Activated naive CD8-positive, alpha-beta T cell treated with anti-CD3 and anti-CD28 coated beads, Interleukin-2, amount 50 U/mL, for 24 hours (primary cell): ENCODE measurements around the gene AP5Z1.

Experiments used
- ATAC-seq: fragments of 150-1000 bp; cut with Tn5 transposase; one replicate; pipeline ENCODE4 v1.10.0; 2021
- DNase-seq: peaks from one replicate; pipeline ENCODE4 v3.0.0; 2021
- H3K27ac Mint-ChIP-seq: one replicate; pipeline ENCODE4 v1.8.0; 2021; ENCODE audit warnings: mild to moderate bottlenecking, mixed read lengths
- H3K27me3 Mint-ChIP-seq: one replicate; pipeline ENCODE4 v1.8.0; 2021; ENCODE audit warnings: mixed read lengths
- H3K36me3 Mint-ChIP-seq: one replicate; pipeline ENCODE4 v1.8.0; 2021; ENCODE audit warnings: low read depth, mixed read lengths
- H3K4me1 Mint-ChIP-seq: one replicate; pipeline ENCODE4 v1.8.0; 2021; ENCODE audit warnings: mixed read lengths
- H3K4me3 Mint-ChIP-seq: one replicate; pipeline ENCODE4 v1.8.0; 2021; ENCODE audit warnings: mild to moderate bottlenecking, moderate library complexity, mixed read lengths
- H3K9me3 Mint-ChIP-seq: one replicate; pipeline ENCODE4 v1.8.0; 2021; ENCODE audit warnings: mixed read lengths

AP5Z1 gene

DNA sequence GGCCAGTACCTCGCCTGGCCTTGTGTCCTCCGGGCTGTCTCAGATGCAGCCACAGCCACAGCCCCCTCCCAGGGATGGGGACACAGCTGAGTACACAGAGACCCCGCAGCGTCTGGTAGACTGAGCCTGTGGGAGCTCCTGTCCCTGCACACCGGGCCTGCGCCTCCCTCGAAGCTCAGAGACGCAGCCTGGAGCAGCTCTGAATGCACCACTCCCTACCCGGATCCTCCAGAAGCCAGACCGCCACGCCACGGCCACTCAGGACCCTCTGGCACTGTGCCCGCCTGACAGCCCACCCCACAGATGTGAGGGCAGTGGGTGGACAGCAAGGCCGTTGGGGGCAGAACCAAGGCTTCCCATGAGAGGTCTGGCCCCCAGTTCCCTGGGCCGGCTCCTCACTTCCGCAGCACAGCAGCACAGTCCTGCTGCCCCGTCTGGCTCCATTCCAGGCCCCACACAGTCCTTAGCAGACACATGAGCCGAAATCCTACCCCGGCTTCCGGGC lies 45.6 kb downstream of the AP5Z1 start:
- Mint-ChIP-seq H3K27ac (no peak overlapping the region), H3K36me3 (no peaks in the 10 kb centered on the region), H3K9me3 (no peaks in the 10 kb centered on the region), H3K4me1 (no peaks in the 10 kb centered on the region), H3K4me3 (no peak overlapping the region), H3K27me3 (peaks cover 4% of the 10 kb centered on the region)
- DNase-seq (no peak), ATAC-seq (no peak)

DNA sequence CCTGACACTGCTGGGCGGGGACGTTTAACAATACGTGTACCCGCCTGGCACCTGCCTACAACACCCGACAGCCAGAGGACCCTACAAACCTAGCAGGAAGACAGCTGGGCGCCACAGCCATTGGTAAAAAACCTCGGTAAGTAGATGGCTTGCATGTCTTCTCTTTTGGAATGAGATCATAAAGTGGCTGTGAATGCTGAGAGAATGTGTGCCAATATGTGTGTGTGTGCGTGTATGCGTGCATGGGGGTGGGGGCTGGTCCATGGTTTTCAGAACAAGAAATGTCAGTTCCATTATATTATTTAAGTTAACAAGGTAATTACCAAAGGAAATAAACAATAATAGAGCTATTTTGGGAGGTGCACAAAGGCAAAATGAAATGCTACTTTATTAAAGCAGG lies 47.3 kb downstream of the AP5Z1 start:
- Mint-ChIP-seq H3K4me1 (no peaks in the 10 kb centered on the region), H3K36me3 (no peaks in the 10 kb centered on the region), H3K27ac (no peak overlapping the region), H3K9me3 (no peaks in the 10 kb centered on the region), H3K4me3 (no peak overlapping the region), H3K27me3 (peaks cover 4% of the 10 kb centered on the region)
- DNase-seq (no peak), ATAC-seq (no peak)

DNA sequence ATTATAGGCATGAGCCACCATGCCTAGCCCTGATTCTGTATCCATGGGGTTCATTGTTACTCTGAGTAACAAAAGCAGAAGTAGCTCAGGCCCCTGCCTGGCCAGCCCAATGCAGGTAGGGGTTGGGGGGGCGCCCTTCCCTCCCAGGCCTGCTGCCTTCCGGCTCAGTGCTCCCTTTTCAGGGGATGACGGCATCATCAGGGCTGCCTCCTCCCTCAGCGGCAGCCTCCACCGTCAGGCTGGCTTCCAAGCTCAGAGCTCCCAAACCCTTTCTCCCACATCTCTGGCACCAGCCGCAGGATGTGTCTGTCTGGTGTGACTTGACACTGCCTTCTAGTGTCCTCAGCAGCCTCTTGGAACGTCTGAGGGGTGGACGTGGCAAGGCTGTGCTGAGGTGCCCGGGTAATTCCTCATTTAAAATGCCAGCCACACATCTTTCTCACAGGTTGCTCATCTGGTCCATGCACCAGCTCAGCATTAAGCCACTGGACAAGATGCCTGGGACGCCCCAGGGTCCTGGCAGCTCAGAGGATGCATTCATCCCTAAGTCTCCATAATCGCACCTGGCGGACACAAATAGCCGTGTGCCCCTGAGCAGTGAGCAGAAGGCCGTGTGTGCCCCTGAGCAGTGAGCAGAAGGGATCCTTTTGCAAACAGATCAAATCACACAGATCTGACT lies 48.2 kb downstream of the AP5Z1 start:
- DNase-seq (no peak), ATAC-seq (no peak)
- Mint-ChIP-seq H3K4me1 (no peaks in the 10 kb centered on the region), H3K36me3 (no peaks in the 10 kb centered on the region), H3K27me3 (peaks cover 4% of the 10 kb centered on the region), H3K4me3 (no peak overlapping the region), H3K27ac (no peak overlapping the region), H3K9me3 (no peaks in the 10 kb centered on the region)

DNA sequence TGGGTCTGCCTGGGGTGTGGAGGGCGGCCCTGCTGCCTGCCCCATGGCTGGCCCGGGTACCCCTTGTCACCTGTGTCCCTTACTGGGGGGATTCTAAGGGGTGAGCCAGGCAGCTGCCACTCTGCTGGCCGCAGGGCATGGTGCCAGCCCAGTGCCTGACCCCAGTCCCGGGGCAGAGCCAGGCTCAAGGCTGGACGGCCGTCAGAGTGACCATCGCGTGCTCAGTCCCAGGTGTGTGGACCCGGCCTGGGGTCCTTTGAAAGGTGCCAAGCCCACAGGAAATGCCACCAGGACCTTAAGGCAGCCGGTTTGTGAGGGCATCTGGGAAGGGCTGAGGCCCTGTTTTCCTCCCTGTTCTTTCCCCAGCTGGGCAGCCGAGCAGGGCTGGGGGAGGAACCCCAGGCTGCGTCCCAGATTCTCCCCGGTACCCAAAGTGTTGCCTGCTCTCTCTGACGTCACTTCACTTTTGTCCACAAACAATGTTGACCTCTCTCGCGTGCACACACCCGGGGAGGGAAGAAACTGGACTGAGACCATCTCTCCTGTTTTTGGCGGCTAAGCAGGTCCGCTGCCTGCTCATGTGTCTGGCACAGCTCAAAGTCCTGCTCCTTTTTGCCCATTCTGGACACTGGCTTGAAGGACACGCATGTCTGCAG lies 48.8 kb downstream of the AP5Z1 start:
- DNase-seq: no peak
- peaks cover 4% of the 10 kb centered on the region for H3K27me3 Mint-ChIP-seq
- H3K4me3 Mint-ChIP-seq: no peak overlapping the region
- H3K9me3 Mint-ChIP-seq: no peaks in the 10 kb centered on the region
- no peaks in the 10 kb centered on the region for H3K4me1 Mint-ChIP-seq
- H3K27ac Mint-ChIP-seq: no peak overlapping the region
- no peaks in the 10 kb centered on the region for H3K36me3 Mint-ChIP-seq
- no peak for ATAC-seq

DNA sequence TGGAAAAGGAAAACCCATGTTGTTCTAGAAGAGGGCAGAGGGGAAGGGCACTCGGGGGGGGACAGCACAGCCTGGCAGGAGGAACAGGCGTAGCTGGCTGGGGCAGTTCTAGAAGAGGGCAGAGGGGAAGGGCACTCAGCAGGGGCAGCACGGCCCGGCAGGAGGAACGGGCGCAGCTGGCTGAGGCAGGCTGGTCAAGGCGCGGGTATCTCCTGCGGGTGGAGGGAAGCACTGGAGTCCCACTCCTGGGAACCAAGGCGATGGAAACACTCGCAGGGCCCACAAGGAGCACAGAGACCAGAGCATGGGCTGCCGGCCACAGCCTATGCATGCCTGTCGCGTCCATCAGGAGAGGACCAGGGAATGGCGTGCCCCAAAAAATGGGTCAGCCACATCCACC lies 49.7 kb downstream of the AP5Z1 start:
- H3K4me3 Mint-ChIP-seq: no peak overlapping the region
- DNase-seq (no peak), ATAC-seq (no peak)
- H3K27ac Mint-ChIP-seq: no peak overlapping the region
- H3K36me3 Mint-ChIP-seq: no peaks in the 10 kb centered on the region
- no peaks in the 10 kb centered on the region for H3K9me3 Mint-ChIP-seq
- peaks cover 4% of the 10 kb centered on the region for H3K27me3 Mint-ChIP-seq
- no peaks in the 10 kb centered on the region for H3K4me1 Mint-ChIP-seq

DNA sequence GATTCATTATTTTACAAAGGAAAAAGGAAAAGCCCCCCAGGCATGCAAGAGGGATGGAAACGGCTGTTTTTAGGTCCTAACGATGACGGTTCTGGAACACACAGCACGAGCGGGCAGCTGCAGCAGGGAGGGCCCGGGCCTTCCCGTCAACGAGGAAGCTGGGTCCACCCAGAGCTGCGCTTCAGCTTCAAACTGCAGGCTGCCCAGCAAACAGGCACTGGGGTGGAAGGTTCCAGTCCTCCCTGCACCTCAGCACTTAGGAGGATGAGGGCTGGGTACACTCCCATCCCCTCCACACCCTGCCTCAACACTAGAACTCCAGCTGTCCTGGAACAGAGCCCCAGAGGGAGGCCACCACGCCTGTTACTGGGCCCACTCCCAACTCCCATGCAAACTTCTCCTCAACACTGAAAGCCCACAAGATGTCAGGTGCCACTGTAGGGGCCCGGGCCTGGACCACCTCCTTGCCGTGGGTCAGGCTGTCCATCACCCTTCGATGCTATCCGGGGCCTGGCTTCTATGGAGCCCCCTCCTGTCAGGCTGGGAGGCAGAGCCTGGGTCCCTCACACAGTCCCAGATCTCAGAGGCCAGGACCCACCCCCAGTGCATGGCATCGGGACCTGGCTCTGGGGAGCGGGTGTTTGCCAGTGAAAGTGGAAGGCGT lies 53.4 kb downstream of the AP5Z1 start:
- Mint-ChIP-seq H3K36me3 (no peaks in the 10 kb centered on the region), H3K27ac (no peak overlapping the region), H3K4me3 (no peak overlapping the region), H3K4me1 (peaks cover 2% of the 10 kb centered on the region), H3K9me3 (no peaks in the 10 kb centered on the region), H3K27me3 (peaks cover 1% of the 10 kb centered on the region)
- ATAC-seq (no peak), DNase-seq (no peak)

DNA sequence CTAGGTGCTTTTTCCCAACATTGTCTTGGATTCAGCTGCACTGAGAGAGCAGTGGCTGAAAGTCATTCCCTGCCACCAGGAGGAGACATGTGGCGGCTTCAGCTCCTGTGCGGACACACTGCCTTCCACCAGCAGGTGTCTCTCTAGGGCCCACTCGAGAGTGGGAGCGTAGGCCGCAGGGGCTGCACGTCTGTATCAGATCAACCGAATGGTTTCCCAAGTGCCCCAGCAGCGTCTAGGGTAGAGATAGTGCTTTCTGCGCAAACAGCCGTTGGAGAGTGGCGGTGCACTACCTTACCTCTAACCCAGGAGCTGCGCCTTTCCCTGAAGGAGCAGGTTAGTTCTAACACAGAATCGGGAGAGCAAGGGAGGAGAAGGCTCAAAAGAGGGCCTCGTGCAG lies 54.8 kb downstream of the AP5Z1 start:
- Mint-ChIP-seq H3K4me1 (peaks cover 2% of the 10 kb centered on the region), H3K27me3 (peaks cover 1% of the 10 kb centered on the region), H3K9me3 (no peaks in the 10 kb centered on the region), H3K27ac (no peak overlapping the region), H3K36me3 (no peaks in the 10 kb centered on the region), H3K4me3 (no peak overlapping the region)
- peak; percentile 74 for ATAC-seq
- peak; percentile 55 for DNase-seq

DNA sequence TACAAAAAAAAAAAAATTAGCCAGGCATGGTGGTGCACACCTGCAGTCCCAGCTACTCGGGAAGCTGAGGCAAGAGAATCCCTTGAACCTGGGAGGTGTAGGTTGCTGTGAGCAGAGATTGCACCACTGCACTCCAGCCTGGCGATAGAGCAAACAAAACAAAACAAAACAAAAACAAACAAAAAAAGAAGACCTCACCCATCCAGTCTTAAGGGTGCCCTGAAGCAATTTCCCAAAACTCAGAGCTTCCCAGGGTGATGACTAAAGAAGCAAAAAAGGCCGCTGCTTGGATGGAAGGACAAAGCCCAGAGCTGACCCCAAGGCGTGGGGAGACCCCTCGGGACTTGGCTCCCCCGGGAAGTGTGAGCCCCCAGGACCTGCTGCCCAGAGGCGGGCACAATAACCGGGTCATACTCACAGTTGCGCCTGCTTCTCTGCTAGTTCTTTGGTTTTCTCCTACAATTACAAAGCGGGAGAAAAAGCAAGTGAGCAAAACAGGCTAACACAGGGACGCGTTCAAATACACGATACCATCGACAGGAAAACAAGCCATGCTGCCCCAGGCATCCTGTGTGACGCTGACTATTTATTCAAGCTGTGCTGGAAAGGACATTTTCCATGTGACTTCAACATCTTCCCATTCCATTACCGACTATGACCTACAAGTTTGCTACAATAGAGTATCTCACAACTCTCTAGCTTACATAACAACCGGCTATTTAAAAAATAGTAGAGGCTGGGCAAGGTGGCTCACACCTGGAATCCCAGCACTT lies 56.5 kb downstream of the AP5Z1 start:
- no peaks in the 10 kb centered on the region for H3K36me3 Mint-ChIP-seq
- H3K4me3 Mint-ChIP-seq: no peak overlapping the region
- H3K27ac Mint-ChIP-seq: no peak overlapping the region
- no peaks in the 10 kb centered on the region for H3K9me3 Mint-ChIP-seq
- H3K4me1 Mint-ChIP-seq: peaks cover 2% of the 10 kb centered on the region
- H3K27me3 Mint-ChIP-seq: no peaks in the 10 kb centered on the region
- DNase-seq: no peak
- ATAC-seq: no peak

DNA sequence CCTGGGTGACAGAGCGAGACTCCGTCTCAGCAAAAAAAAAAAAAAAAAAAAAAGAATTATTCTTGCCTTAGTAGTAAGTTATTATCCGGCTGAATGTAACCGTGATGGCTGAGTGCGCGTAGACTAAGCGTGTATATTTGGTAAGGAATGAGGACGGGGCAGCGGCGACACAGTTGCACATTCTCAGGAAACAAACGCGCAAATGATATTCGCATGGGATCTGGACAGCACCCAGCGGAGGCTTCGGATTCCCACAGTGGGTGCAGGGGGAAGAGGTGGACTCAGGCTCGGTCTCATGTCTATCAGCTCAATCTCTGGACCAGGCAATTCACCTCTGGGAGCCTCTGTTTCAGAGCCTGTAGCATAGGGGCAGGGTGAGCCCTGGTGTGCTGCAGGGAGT lies 57.3 kb downstream of the AP5Z1 start:
- no peak for ATAC-seq
- Mint-ChIP-seq H3K36me3 (no peaks in the 10 kb centered on the region), H3K9me3 (no peaks in the 10 kb centered on the region), H3K27ac (no peak overlapping the region), H3K4me3 (no peak overlapping the region), H3K27me3 (no peaks in the 10 kb centered on the region), H3K4me1 (peaks cover 2% of the 10 kb centered on the region)
- DNase-seq: no peak

DNA sequence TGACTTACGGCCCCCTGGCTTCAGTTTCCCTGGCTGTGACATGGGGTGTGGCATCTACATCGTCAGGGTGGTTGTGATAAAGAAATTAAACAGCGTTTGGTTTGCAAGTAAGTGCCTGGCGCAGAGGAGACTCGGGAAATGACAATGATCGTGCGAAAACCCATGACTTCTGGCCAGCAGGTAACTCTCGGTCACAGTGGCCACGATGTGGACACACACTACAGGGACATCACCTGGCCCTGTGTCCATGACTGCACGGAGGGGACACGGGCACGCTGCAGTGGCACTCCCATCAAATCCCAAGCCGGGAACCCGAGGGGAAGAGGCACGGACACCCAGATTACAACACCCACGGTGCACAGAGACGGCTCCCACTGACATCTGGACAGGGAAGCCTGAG lies 57.8 kb downstream of the AP5Z1 start:
- Mint-ChIP-seq H3K4me3 (no peak overlapping the region), H3K4me1 (peaks cover 2% of the 10 kb centered on the region), H3K9me3 (no peaks in the 10 kb centered on the region), H3K27me3 (no peaks in the 10 kb centered on the region), H3K36me3 (no peaks in the 10 kb centered on the region), H3K27ac (no peak overlapping the region)
- ATAC-seq (no peak), DNase-seq (no peak)

DNA sequence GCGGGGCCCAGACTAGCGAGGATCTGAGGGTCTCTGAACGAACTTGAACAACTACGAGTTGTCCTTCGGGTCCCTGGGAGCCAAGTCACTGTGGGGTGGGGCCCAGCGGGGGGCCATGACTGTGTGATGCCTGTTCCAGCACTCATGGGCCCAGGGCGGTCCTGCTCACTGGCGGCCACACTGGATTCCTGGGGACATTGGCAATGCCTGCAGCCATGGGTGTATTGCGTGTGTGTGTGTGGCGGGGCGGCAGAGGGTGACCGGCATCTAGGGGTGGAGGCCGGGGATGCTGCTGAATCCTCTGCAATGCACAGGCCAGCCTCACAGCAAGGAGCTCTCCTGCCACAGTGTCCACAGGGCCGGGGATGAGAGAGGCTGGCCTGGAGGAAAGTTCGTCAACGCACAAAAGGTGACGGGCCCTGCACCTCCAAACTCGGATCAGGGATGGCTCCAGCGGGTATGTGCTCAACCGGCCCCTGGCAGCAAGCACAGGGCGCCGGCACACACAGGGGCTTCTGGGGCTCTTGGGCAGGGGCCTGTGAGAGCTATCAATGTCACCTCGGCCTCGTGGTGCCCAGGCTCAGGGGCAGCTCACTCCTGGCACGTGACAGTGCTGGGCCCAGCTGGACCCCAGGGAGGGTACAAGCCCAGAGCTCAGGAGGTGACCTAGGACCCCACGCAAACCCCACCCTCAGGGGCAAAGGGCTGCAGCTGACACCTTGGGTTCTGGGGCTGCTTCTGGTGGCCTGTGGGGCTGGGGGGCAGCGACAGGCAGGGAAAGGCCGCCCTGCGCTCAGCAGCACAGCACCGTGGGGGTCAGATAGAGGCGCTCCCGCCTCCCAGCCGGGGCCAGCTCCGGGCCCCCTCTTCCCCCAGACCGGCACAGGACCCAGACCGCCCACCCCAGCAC lies 58.5 kb downstream of the AP5Z1 start:
- H3K9me3 Mint-ChIP-seq: no peaks in the 10 kb centered on the region
- DNase-seq (no peak), ATAC-seq (no peak)
- H3K4me3 Mint-ChIP-seq: no peak overlapping the region
- H3K27ac Mint-ChIP-seq: no peak overlapping the region
- H3K27me3 Mint-ChIP-seq: no peaks in the 10 kb centered on the region
- no peaks in the 10 kb centered on the region for H3K36me3 Mint-ChIP-seq
- peaks cover 2% of the 10 kb centered on the region for H3K4me1 Mint-ChIP-seq

DNA sequence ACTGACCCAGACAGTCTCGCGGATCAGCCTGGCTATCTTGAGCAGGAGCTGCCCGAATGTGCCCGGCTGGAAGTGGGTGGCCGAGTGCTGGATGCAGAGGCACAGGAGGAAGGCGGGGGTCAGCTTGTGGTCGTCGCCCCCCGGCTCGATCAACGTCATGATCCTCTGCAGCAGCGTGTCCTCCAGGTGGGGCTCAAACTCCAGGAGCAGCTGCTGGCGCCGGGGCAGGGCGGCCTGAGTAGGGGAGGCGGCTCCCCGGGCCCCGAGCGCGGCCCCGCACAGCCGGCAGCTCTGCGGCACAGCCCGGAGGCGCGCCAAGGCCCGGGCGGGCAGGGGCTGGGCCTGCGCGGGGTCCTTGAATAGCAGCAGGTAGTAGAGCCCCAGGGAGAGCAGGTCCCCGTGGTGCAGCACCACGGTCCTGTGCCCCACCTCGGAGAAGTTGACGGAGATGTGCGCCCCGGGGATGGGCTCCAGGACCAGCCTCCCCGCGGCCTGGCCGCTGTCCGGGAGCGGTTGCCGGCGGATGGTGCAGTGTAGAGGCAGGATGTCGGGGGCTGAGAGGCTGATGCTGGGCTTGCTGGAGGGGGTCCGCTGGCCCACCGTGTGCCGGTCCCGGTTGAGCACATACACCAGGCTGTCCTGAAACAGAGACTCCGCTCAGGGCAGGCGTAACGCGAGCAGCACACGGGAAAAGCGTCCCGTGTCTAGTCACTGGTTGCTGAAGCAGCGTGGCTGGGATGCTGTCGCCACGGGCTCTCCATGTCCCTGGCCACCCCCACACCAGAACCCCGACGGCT lies 59.4 kb downstream of the AP5Z1 start:
- H3K36me3 Mint-ChIP-seq: no peaks in the 10 kb centered on the region
- H3K4me1 Mint-ChIP-seq: peaks cover 2% of the 10 kb centered on the region
- H3K27ac Mint-ChIP-seq: no peak overlapping the region

DNA sequence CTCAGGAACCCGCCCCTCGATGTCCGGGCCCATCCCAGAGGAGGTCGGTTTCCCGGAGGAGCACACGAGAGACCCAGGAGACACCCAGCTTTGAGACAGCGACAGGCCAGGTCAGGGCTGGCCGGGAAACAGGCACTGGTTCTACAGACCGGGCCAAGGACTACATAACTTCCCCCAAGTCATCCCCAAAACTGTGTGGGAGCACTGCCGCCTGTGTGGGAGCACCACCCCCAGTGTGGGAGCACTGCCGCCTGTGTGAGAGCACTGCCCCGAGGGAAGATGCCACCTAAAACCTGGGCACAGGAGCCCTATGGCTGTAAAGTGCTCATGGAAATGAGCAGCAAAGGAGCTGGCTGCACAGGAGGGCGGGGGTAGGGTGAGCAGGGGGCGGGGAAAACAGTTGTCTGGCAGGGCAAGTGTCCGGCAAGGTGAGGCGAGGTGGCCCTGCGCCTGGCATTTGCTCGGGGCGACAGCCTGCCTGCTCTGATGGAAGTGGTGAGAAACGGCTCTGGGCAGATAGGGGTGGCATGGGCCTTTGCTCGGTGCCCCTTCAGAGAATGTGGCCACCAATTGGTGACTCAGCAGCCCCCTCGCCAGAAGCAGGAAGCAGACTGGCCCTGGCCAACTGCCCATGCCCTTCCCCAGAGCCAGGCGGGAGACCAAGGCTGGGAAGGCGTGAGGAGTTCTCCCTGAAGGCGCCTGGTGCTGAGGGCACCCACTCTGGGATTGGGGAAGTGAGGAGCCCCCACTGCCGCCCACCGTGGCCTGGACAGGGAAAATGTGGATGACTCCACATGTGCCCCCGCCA lies 60.2 kb downstream of the AP5Z1 start:
- ATAC-seq (no peak), DNase-seq (no peak)

More for the DNA sequence above, 59.4 kb downstream of the AP5Z1 start:
- H3K4me3 Mint-ChIP-seq: no peak overlapping the region
- H3K27me3 Mint-ChIP-seq: no peaks in the 10 kb centered on the region
- DNase-seq: no peak
- ATAC-seq: no peak
- no peaks in the 10 kb centered on the region for H3K9me3 Mint-ChIP-seq

More for the DNA sequence above, 60.2 kb downstream of the AP5Z1 start:
- Mint-ChIP-seq H3K27me3 (no peaks in the 10 kb centered on the region), H3K4me1 (no peaks in the 10 kb centered on the region), H3K4me3 (no peak overlapping the region), H3K27ac (no peak overlapping the region), H3K9me3 (no peaks in the 10 kb centered on the region), H3K36me3 (no peaks in the 10 kb centered on the region)
